Neural crest cell (in vitro differentiated cells): Measurements from ENCODE around the gene GNAO1. TPM values are rescaled to one million over a fixed set of nuclear protein-coding genes. Genes with fewer than 3 reads are reported as not detected.
A peak's percentile ranks its signal among the peaks of the same experiment; 100 is the strongest.

Experiments used
- DNase-seq: peaks from one replicate; pipeline ENCODE4 v3.0.0; 2021; ENCODE audit warnings: low read depth, mixed read lengths, low spot score
- H3K27ac Mint-ChIP-seq: one replicate; pipeline ENCODE4 v1.8.0; 2021; ENCODE audit warnings: mild to moderate bottlenecking, mixed read lengths; ENCODE audit not compliant: unreplicated experiment
- H3K27me3 Mint-ChIP-seq: 2 replicates; pipeline ENCODE4 v1.8.0; 2021; ENCODE audit warnings: low read depth, mild to moderate bottlenecking, mixed read lengths
- H3K36me3 Mint-ChIP-seq: 2 replicates; pipeline ENCODE4 v1.8.0; 2021; ENCODE audit warnings: low read depth, mild to moderate bottlenecking, mixed read lengths
- H3K4me1 Mint-ChIP-seq: 2 replicates; pipeline ENCODE4 v1.8.0; 2021; ENCODE audit warnings: mixed read lengths
- H3K4me3 Mint-ChIP-seq: one replicate; pipeline ENCODE4 v1.8.0; 2021; ENCODE audit warnings: mild to moderate bottlenecking, mixed read lengths
- H3K9me3 Mint-ChIP-seq: 2 replicates; pipeline ENCODE4 v1.8.0; 2021; ENCODE audit warnings: mixed read lengths
- CTCF ChIP-seq: fragments of 200-600 bp; sonication (generic); conservative IDR thresholded peaks from 2 replicates; pipeline ENCODE4 v1.5.0; 2021; ENCODE audit warnings: antibody characterized with exemption, mild to moderate bottlenecking
- total RNA-seq: library from RNA; stranded (reverse); gene quantifications from 2 replicates; pipeline ENCODE4 v1.2.1, GENCODE V29; 2021

GNAO1 gene
- total RNA-seq, 1 donor from 2014 or later, result 22.2 TPM

- no peak for TF ChIP-seq CTCF
- Mint-ChIP-seq H3K4me1 (no peaks in the 10 kb centered on the region), H3K27ac (no peak overlapping the region), H3K4me3 (no peak overlapping the region), H3K27me3 (no peaks in the 10 kb centered on the region), H3K9me3 (no peaks in the 10 kb centered on the region), H3K36me3 (no peaks in the 10 kb centered on the region)
- DNase-seq, result no peak
Observed at GRCh38 chr16:56340864-56341365, 149.6 kb downstream of the GNAO1 start.

GRCh38 chr16:56341656-56342399, 150.5 kb downstream of the GNAO1 start:
- Mint-ChIP-seq H3K36me3 (no peaks in the 10 kb centered on the region), H3K4me3 (no peak overlapping the region), H3K27ac (peak overlapping the region; percentile 27), H3K4me1 (no peaks in the 10 kb centered on the region), H3K27me3 (no peaks in the 10 kb centered on the region), H3K9me3 (no peaks in the 10 kb centered on the region)
- TF ChIP-seq CTCF, result no peak
- no peak for DNase-seq

- Mint-ChIP-seq H3K27ac (no peak overlapping the region), H3K9me3 (no peaks in the 10 kb centered on the region), H3K4me3 (no peak overlapping the region), H3K4me1 (no peaks in the 10 kb centered on the region), H3K27me3 (no peaks in the 10 kb centered on the region), H3K36me3 (no peaks in the 10 kb centered on the region)
- no peak for TF ChIP-seq CTCF
- no peak for DNase-seq
Observed at GRCh38 chr16:56343661-56344517, 152.6 kb downstream of the GNAO1 start.

GRCh38 chr16:56344518-56345405, 153.5 kb downstream of the GNAO1 start:
- Mint-ChIP-seq H3K27ac (no peak overlapping the region), H3K9me3 (no peaks in the 10 kb centered on the region), H3K4me3 (no peak overlapping the region), H3K36me3 (no peaks in the 10 kb centered on the region), H3K27me3 (no peaks in the 10 kb centered on the region), H3K4me1 (no peaks in the 10 kb centered on the region)
- no peak for DNase-seq
- no peak for TF ChIP-seq CTCF
